C4-2B (cell line): ENCODE data around the gene GPC5.

Source experiments
- CTCF ChIP-seq: fragments of 450-650 bp; conservative IDR thresholded peaks from 2 replicates; pipeline ENCODE4 v1.5.1; 2017; ENCODE audit warnings: mild to moderate bottlenecking
- ZFX ChIP-seq: fragments of 450-650 bp; IDR thresholded peaks from 2 replicates; pipeline ENCODE4 v1.6.1; 2017

GRCh38 chr13:92272177-92272576 lies 873.8 kb downstream of the GPC5 start:
- TF ChIP-seq CTCF (no peak), ZFX (no peak)
